B cell (primary cell): ENCODE measurements around the gene FTH1. TPM values are rescaled to one million over a fixed set of nuclear protein-coding genes. Genes with fewer than 3 reads are reported as not detected.

Source experiments
- ATAC-seq: fragments of 200-7000 bp; cut with Tn5 transposase; one replicate; pipeline ENCODE4 v1.10.0; 2021; ENCODE audit warnings: low read depth, mild to moderate bottlenecking, moderate number of reproducible peaks, moderate library complexity
- CTCF ChIA-PET: fragments of 350-600 bp; sonication (Branson Sonifier 250); formaldehyde crosslinking; loops from one replicate; lab custom pipeline; 2021; ENCODE audit warnings: antibody characterized with exemption, inconsistent platforms; lab: Charles Lee
- POLR2A ChIA-PET: fragments of 350-600 bp; sonication (Branson Sonifier 250); formaldehyde crosslinking; loops from one replicate; lab custom pipeline; 2021; ENCODE audit warnings: antibody characterized with exemption; lab: Charles Lee
- DNase-seq: peaks from one replicate; pipeline ENCODE4 v3.0.0; 2013
- H2AFZ ChIP-seq: 2 replicates; pipeline ENCODE4 v1.6.1; 2012; ENCODE audit warnings: mild to moderate bottlenecking, low read depth, low read length; ENCODE audit not compliant: insufficient read depth, poor library complexity, severe bottlenecking
- H3K27ac ChIP-seq, 2 donors: 1 replicate in 1 of 2; 2 replicates in 1 of 2; pipeline ENCODE4 v1.5.1; 2012 to 2013; ENCODE audit warnings: low read length in 2 of 2, mild to moderate bottlenecking in 2 of 2, moderate library complexity in 1 of 2
- H3K27me3 ChIP-seq, 4 experiments: fragments of 200-600 bp in 1 of 4; sonication (generic) in 1 of 4; replicated peaks in 1 of 4; 1 replicate in 2 of 4; 2 replicates in 2 of 4; pipeline versions ENCODE4 v1.6.1 to v1.7.0; 2013 to 2016; ENCODE audit warnings: low read length in 3 of 4, mild to moderate bottlenecking in 2 of 4, mixed read lengths in 1 of 4, moderate library complexity in 1 of 4; ENCODE audit not compliant: insufficient read depth in 4 of 4, control insufficient read depth in 3 of 4; ENCODE audit errors: control extremely low read depth in 1 of 4
- H3K36me3 ChIP-seq, 2 experiments: replicated peaks in 1 of 2; 1 replicate in 1 of 2; 2 replicates in 1 of 2; pipeline versions ENCODE4 v1.6.1 to v1.7.1; 2013; ENCODE audit warnings: low read length in 1 of 2; ENCODE audit not compliant: insufficient read depth in 2 of 2, control insufficient read depth in 1 of 2; ENCODE audit errors: control extremely low read depth in 1 of 2, extremely low read depth in 1 of 2
- H3K4me1 ChIP-seq, 2 donors: fragments of 200-600 bp in 1 of 2; sonication (generic) in 1 of 2; 1 replicate in 1 of 2; 2 replicates in 1 of 2; pipeline versions ENCODE4 v1.5.1 to v1.6.1; 2013 to 2017; ENCODE audit warnings: low read length in 2 of 2; ENCODE audit not compliant: control insufficient read depth in 2 of 2, insufficient read depth in 2 of 2
- H3K4me2 ChIP-seq: replicated peaks from 2 replicates; pipeline ENCODE3; 2012; ENCODE audit warnings: mild to moderate bottlenecking, low read depth, low read length; ENCODE audit not compliant: poor library complexity, severe bottlenecking
- H3K4me3 ChIP-seq, 5 experiments: fragments of 200-600 bp in 1 of 5; sonication (generic) in 1 of 5; 1 replicate in 3 of 5; 2 replicates in 2 of 5; pipeline versions ENCODE4 v1.5.1 to v1.7.0; 2011 to 2016; ENCODE audit warnings: low read length in 4 of 5, mild to moderate bottlenecking in 4 of 5, low read depth in 2 of 5, control low read depth in 1 of 5, moderate library complexity in 1 of 5; ENCODE audit not compliant: insufficient read depth in 1 of 5; ENCODE audit errors: control extremely low read depth in 1 of 5, extremely low read depth in 1 of 5
- H3K79me2 ChIP-seq: fragments of 200-600 bp; sonication (generic); one replicate; pipeline ENCODE4 v1.6.0; 2016; ENCODE audit warnings: low read length; ENCODE audit not compliant: control insufficient read depth, insufficient read depth
- H3K9ac ChIP-seq: fragments of 200-600 bp; sonication (generic); 2 replicates; pipeline ENCODE4 v1.6.1; 2017; ENCODE audit warnings: mild to moderate bottlenecking, low read length, moderate library complexity
- H3K9me3 ChIP-seq, 3 donors: one replicate each; pipeline versions ENCODE4 v1.6.1 to v1.7.1; 2013; ENCODE audit warnings: low read length in 2 of 3; ENCODE audit not compliant: control insufficient read depth in 2 of 3, insufficient read depth in 1 of 3; ENCODE audit errors: control extremely low read depth in 1 of 3
- H4K20me1 ChIP-seq: 2 replicates; pipeline ENCODE4 v1.6.0; 2012; ENCODE audit warnings: mild to moderate bottlenecking, low read length; ENCODE audit not compliant: insufficient read depth, control insufficient read depth, poor library complexity, severe bottlenecking
- H3K27ac Mint-ChIP-seq: one replicate; pipeline ENCODE4 v1.8.0; 2021; ENCODE audit warnings: mixed read lengths
- H3K27me3 Mint-ChIP-seq: one replicate; pipeline ENCODE4 v1.8.0; 2021; ENCODE audit warnings: mixed read lengths
- H3K4me1 Mint-ChIP-seq: one replicate; pipeline ENCODE4 v1.8.0; 2021; ENCODE audit warnings: mixed read lengths
- H3K4me3 Mint-ChIP-seq: one replicate; pipeline ENCODE4 v1.8.0; 2021; ENCODE audit warnings: mixed read lengths
- H3K9me3 Mint-ChIP-seq: one replicate; pipeline ENCODE4 v1.8.0; 2022; ENCODE audit warnings: mixed read lengths; ENCODE audit not compliant: insufficient read depth
- CTCF ChIP-seq: fragments of 200-600 bp; IDR thresholded peaks from one replicate; pipeline ENCODE4 v1.8.0; 2022; ENCODE audit warnings: antibody characterized with exemption, mild to moderate bottlenecking
- EZH2 ChIP-seq: IDR thresholded peaks from 2 replicates; pipeline ENCODE4 v1.6.1; 2012; ENCODE audit warnings: borderline replicate concordance, low read depth, mild to moderate bottlenecking, moderate library complexity, low read length; ENCODE audit not compliant: insufficient read depth, poor library complexity, severe bottlenecking
- WGBS: methylation state at CpG from one replicate; pipeline ENCODE4 v1.1.5; 2013; ENCODE audit warnings: missing lambda C conversion rate; ENCODE audit not compliant: insufficient coverage; 5-methylcytosine and 5-hydroxymethylcytosine counted together
- intact Hi-C: fragments of 100-400 bp; cut with micrococcal nuclease; formaldehyde crosslinking; loops from one replicate; pipeline ENCODE4 v1.10.0; 2022
- polyA plus RNA-seq: library from polyadenylated mRNA; depleted of rRNA; stranded (reverse); fragments of >200 nt; gene quantifications from 2 replicates; pipeline ENCODE4 v1.2.3, GENCODE V29; 2012
- total RNA-seq, 2 donors: library from RNA; stranded (reverse); fragments of 120-200 nt in 1 of 2; gene quantifications; 1 replicate in 1 of 2; 2 replicates in 1 of 2; pipeline versions ENCODE4 v1.2.3 to v1.2.4, GENCODE V29; 2013 to 2022

FTH1 gene
- total and polyA plus RNA-seq, 2 donors (not counting 1 experiment from before 2014, with no cell fraction given): 1,136 to 1,314 TPM

GRCh38 chr11:61917334-61918109 is 49.9 kb downstream of the FTH1 start, which contains the start of gene RAB3IL1:
Gene RAB3IL1, minus strand, starts transcription at chr11:61917566. Its CDS starts 199 bp downstream, at chr11:61917367.
- Mint-ChIP-seq H3K9me3 (no peaks in the 10 kb centered on the region), H3K4me3 (peak within 1 kb of the TSS; percentile 85), H3K27ac (no peak within 1 kb of the TSS), H3K27me3 (peaks cover 61% of the 10 kb centered on the region), H3K4me1 (peaks cover 14% of the 10 kb centered on the region)
- Histone ChIP-seq H3K9ac (peak within 1 kb of the TSS; percentile 26), H3K4me3 (peak within 1 kb of the TSS in 2 of 5 experiments; percentile 34 to 36), H3K79me2 (no peaks in the 10 kb centered on the region), H3K36me3 (no peaks in the 10 kb centered on the region), H3K4me2 (peak within 1 kb of the TSS; percentile 81), H4K20me1 (no peaks in the 10 kb centered on the region), H3K27me3 (peaks cover 0 to 51% (median 20%) of the 10 kb centered on the region in 4 experiments), H3K4me1 (peaks cover 8 to 11% of the 10 kb centered on the region in 2 donors), H2AFZ (peak within 1 kb of the TSS; percentile 46), H3K9me3 (no peaks in the 10 kb centered on the region), H3K27ac (no peak within 1 kb of the TSS)
- WGBS: 6% methylated on average over 74 of the region's 74 CpGs
- DNase-seq: peak; percentile 33
- ChIA-PET POLR2A (no interaction called here), CTCF (interaction anchor here (1.3 kb wide), 1 partner anchor 164 kb away, joined by 7 read pairs; no protein-coding TSS in a partner anchor)
- peak; percentile 39 for ATAC-seq
- TF ChIP-seq EZH2 (peak; percentile 80), CTCF (no peak)
- intact Hi-C loops: no loop called here

GRCh38 chr11:61916737-61917333 is 50.6 kb downstream of the FTH1 start:
- H3K79me2 ChIP-seq: no peaks in the 10 kb centered on the region
- 10% methylated on average over 29 of the region's 32 CpGs for WGBS

More at GRCh38 chr11:61916737-61917333, 50.6 kb downstream of the FTH1 start:
- Mint-ChIP-seq H3K9me3 (no peaks in the 10 kb centered on the region), H3K27me3 (peaks cover 61% of the 10 kb centered on the region), H3K27ac (no peak overlapping the region), H3K4me3 (peak overlapping the region; percentile 75), H3K4me1 (peaks cover 12% of the 10 kb centered on the region)
- peak; percentile 14 for ATAC-seq
- H3K36me3 ChIP-seq: no peaks in the 10 kb centered on the region
- ChIA-PET POLR2A (no interaction called here), CTCF (interaction anchor here (1.1 to 1.3 kb wide), 3 partner anchors 46 to 165 kb away, joined by 3 to 7 read pairs (median 3); no protein-coding TSS in a partner anchor)
- no peak overlapping the region for H3K27ac ChIP-seq
- intact Hi-C loops: no loop called here
- peak overlapping the region; percentile 81 for H3K4me2 ChIP-seq
- H3K4me3 ChIP-seq: peak overlapping the region in 2 of 5 experiments; percentile 34 to 36
- DNase-seq: peak; percentile 24
- TF ChIP-seq CTCF (no peak), EZH2 (no peak)
- H2AFZ ChIP-seq: peak overlapping the region; percentile 46
- peaks cover 8 to 11% of the 10 kb centered on the region in 2 donors for H3K4me1 ChIP-seq
- H4K20me1 ChIP-seq: no peaks in the 10 kb centered on the region
- peaks cover 0 to 49% (median 20%) of the 10 kb centered on the region in 4 experiments for H3K27me3 ChIP-seq
- no peak overlapping the region for H3K9ac ChIP-seq
- H3K9me3 ChIP-seq: no peaks in the 10 kb centered on the region
